GM12878 (cell line): ENCODE data around the gene PRPSAP1. TPM values are rescaled to one million over a fixed set of nuclear protein-coding genes. Genes with fewer than 3 reads are reported as not detected.

ENCODE experiments used
- ATF7 ChIP-seq: fragments of 450-650 bp; IDR thresholded peaks from 2 replicates; pipeline ENCODE4 v1.6.1; 2016; ENCODE audit warnings: low read depth, mild to moderate bottlenecking
- CHD2 ChIP-seq: IDR thresholded peaks from 2 replicates; pipeline ENCODE4 v1.6.1; 2011; ENCODE audit warnings: low read depth, low read length, improper control_type of control experiment, borderline replicate concordance
- CREB1 ChIP-seq: IDR thresholded peaks from 2 replicates; pipeline ENCODE4 v1.6.1; 2012; ENCODE audit warnings: low read depth, mild to moderate bottlenecking, inconsistent platforms
- EP300 ChIP-seq, 2 experiments: fragments of 150-350 bp in 1 of 2; IDR thresholded peaks; 2 replicates each; pipeline ENCODE4 v1.6.1; 2011 to 2012; ENCODE audit warnings: low read depth in 2 of 2, low read length in 2 of 2, borderline replicate concordance in 1 of 2, improper control_type of control experiment in 1 of 2, inconsistent platforms in 1 of 2; ENCODE audit not compliant: control insufficient read depth in 1 of 2
- FOS ChIP-seq: IDR thresholded peaks from 3 replicates; pipeline ENCODE4 v1.6.1; 2011; ENCODE audit warnings: borderline replicate concordance; ENCODE audit not compliant: insufficient read length; ENCODE audit errors: extremely low read depth
- HDAC2 ChIP-seq: fragments of 200-600 bp; sonication (generic); IDR thresholded peaks from 2 replicates; pipeline ENCODE4 v1.6.1; 2017
- HDAC6 ChIP-seq: fragments of 200-600 bp; sonication (generic); IDR thresholded peaks from one replicate; pipeline ENCODE4 v1.8.0; 2017; ENCODE audit warnings: antibody characterized with exemption; ENCODE audit not compliant: unreplicated experiment
- HDGF ChIP-seq: fragments of 450-650 bp; IDR thresholded peaks from 2 replicates; pipeline ENCODE4 v1.6.1; 2016; ENCODE audit warnings: antibody characterized with exemption
- IKZF2 ChIP-seq, 2 experiments: fragments of 450-650 bp; IDR thresholded peaks; 2 replicates each; pipeline ENCODE4 v1.6.1; 2017; ENCODE audit warnings: mild to moderate bottlenecking in 2 of 2, moderate library complexity in 2 of 2
- NR2C1 ChIP-seq: fragments of 450-650 bp; IDR thresholded peaks from 2 replicates; pipeline ENCODE4 v1.6.1; 2017; ENCODE audit warnings: antibody characterized with exemption, mild to moderate bottlenecking, moderate library complexity
- RBBP5 ChIP-seq: fragments of 200-600 bp; sonication (generic); conservative IDR thresholded peaks from 2 replicates; pipeline ENCODE4 v1.6.1; 2016
- RELA ChIP-seq: fragments of 450-650 bp; IDR thresholded peaks from 2 replicates; pipeline ENCODE4 v1.8.0; 2014; ENCODE audit warnings: borderline replicate concordance; ENCODE audit not compliant: partially characterized antibody
- SIN3A ChIP-seq: IDR thresholded peaks from 2 replicates; pipeline ENCODE4 v1.6.1; 2012; ENCODE audit warnings: low read depth, low read length, improper control_type of control experiment
- SMAD5 ChIP-seq: IDR thresholded peaks from 2 replicates; pipeline ENCODE4 v1.6.1; 2016; ENCODE audit warnings: antibody characterized with exemption, low read depth
- STAT1 ChIP-seq: fragments of 450-650 bp; conservative IDR thresholded peaks from 2 replicates; pipeline ENCODE4 v1.6.1; 2014; ENCODE audit warnings: antibody characterized with exemption, mild to moderate bottlenecking
- TBL1XR1 ChIP-seq: IDR thresholded peaks from 2 replicates; pipeline ENCODE4 v1.6.1; 2012; ENCODE audit warnings: low read depth, low read length, improper control_type of control experiment
- TCF7 ChIP-seq: IDR thresholded peaks from 2 replicates; pipeline ENCODE4 v1.6.1; 2014; ENCODE audit warnings: antibody characterized with exemption, borderline replicate concordance
- ZNF24 ChIP-seq: fragments of 450-650 bp; IDR thresholded peaks from 2 replicates; pipeline ENCODE4 v1.6.1; 2017; ENCODE audit warnings: antibody characterized with exemption, mild to moderate bottlenecking
- polyA plus RNA-seq, 11 experiments: library from polyadenylated mRNA; depleted of rRNA in 4 of 11; unstranded in 6 of 11; stranded (reverse) in 5 of 11; fragments of >200 nt; fragmentation: Nextera tagmentation in 4 of 11; fragmentation: Illumina TruSeq in 1 of 11; extraction: Ambion mirVana in 4 of 11; extraction: Trizol in 1 of 11; gene quantifications; 1 replicate in 1 of 11; 2 replicates in 10 of 11; pipeline versions ENCODE4 v1.2.1 to v1.2.3, GENCODE V29; 2011 to 2016; ENCODE audit warnings: inconsistent platforms in 2 of 11, missing spikeins in 2 of 11, low read depth in 1 of 11
- total RNA-seq, 4 experiments: library from RNA; depleted of rRNA in 3 of 4; stranded (reverse); fragments of >200 nt in 3 of 4; fragmentation: Illumina TruSeq in 1 of 4; extraction: Trizol in 1 of 4; gene quantifications; 2 replicates each; pipeline versions ENCODE4 v1.2.1 to v1.2.3, GENCODE V29; 2013 to 2021
- TF ChIP-seq, protein P1 (sequence below): fragments of 450-650 bp; IDR thresholded peaks from 2 replicates; pipeline ENCODE4 v1.6.1; 2017; ENCODE audit warnings: low read depth, mild to moderate bottlenecking, moderate library complexity
- TF ChIP-seq, protein P2 (sequence below): IDR thresholded peaks from 2 replicates; pipeline ENCODE4 v1.6.1; 2011; ENCODE audit warnings: borderline replicate concordance, low read depth, mild to moderate bottlenecking, moderate library complexity, low read length; ENCODE audit not compliant: insufficient read depth, poor library complexity, severe bottlenecking
- TF ChIP-seq, protein P3 (sequence below): fragments of 450-650 bp; IDR thresholded peaks from 2 replicates; pipeline ENCODE4 v1.6.1; 2017; ENCODE audit warnings: mild to moderate bottlenecking, moderate library complexity

Gene PRPSAP1
- total and polyA plus RNA-seq, 10 of the 15 experiments (the other 5 are each of a cell fraction or from before 2014, with no cell fraction given), result 15.8 to 84.2 (median 44.2) TPM

DNA sequence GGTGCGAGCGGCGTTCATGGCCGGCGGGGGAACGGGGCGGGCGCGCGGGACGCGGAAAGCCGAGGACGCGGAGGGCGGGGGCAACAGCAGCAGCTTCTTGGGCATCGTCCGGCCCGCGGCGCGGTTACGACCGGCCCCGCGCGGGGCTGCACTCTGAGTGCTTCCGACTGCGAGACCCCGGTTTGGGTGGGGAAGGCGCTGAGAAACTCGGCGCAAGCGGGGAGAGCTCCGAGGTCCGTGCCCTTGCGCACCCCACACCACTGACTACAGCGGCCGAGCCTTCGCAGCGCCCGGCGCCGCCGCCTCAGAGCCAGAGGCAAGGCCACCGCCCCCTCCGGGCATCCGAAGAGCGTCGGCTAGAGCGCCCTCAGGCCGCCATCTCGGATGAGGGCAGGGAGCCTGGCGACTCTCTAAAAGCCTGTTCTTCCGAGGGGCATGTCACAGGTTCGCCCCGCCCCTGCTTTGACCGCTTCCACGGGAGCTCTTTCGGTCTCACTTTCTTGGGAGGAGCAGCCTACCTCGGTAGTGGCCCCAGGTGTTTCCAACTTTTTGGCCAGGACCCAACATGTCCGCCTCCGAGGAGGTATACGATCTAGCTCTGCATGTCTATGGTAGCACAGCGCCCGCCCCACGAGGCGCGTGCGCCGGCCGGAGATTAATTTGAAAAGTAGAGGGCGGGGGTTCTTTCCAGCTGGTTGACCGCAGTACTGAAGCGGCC lies at the start of gene PRPSAP1 (continued):
- TF ChIP-seq, protein P1, sequence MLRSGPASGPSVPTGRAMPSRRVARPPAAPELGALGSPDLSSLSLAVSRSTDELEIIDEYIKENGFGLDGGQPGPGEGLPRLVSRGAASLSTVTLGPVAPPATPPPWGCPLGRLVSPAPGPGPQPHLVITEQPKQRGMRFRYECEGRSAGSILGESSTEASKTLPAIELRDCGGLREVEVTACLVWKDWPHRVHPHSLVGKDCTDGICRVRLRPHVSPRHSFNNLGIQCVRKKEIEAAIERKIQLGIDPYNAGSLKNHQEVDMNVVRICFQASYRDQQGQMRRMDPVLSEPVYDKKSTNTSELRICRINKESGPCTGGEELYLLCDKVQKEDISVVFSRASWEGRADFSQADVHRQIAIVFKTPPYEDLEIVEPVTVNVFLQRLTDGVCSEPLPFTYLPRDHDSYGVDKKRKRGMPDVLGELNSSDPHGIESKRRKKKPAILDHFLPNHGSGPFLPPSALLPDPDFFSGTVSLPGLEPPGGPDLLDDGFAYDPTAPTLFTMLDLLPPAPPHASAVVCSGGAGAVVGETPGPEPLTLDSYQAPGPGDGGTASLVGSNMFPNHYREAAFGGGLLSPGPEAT, result peak; percentile 96
- 0 out of 2 replicates have a peak, but pooled peaks have one; percentile 20 for TF ChIP-seq HDGF
- TF ChIP-seq EP300 (IDR thresholded peaks at IDR 0.05; ENCODE audit: borderline replicate concordance in 1 of 2, control insufficient read depth in 1 of 2, low read depth in 2 of 2, low read length in 2 of 2), result 0 out of 4 replicates have a peak, but pooled peaks of 1 of the 2 experiments have one; percentile 13
- TF ChIP-seq, protein P2, sequence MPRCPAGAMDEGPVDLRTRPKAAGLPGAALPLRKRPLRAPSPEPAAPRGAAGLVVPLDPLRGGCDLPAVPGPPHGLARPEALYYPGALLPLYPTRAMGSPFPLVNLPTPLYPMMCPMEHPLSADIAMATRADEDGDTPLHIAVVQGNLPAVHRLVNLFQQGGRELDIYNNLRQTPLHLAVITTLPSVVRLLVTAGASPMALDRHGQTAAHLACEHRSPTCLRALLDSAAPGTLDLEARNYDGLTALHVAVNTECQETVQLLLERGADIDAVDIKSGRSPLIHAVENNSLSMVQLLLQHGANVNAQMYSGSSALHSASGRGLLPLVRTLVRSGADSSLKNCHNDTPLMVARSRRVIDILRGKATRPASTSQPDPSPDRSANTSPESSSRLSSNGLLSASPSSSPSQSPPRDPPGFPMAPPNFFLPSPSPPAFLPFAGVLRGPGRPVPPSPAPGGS, result peak; percentile 24
- 0 out of 2 replicates have a peak, but pooled peaks have one; percentile 67 for TF ChIP-seq CREB1
- TF ChIP-seq, protein P3, sequence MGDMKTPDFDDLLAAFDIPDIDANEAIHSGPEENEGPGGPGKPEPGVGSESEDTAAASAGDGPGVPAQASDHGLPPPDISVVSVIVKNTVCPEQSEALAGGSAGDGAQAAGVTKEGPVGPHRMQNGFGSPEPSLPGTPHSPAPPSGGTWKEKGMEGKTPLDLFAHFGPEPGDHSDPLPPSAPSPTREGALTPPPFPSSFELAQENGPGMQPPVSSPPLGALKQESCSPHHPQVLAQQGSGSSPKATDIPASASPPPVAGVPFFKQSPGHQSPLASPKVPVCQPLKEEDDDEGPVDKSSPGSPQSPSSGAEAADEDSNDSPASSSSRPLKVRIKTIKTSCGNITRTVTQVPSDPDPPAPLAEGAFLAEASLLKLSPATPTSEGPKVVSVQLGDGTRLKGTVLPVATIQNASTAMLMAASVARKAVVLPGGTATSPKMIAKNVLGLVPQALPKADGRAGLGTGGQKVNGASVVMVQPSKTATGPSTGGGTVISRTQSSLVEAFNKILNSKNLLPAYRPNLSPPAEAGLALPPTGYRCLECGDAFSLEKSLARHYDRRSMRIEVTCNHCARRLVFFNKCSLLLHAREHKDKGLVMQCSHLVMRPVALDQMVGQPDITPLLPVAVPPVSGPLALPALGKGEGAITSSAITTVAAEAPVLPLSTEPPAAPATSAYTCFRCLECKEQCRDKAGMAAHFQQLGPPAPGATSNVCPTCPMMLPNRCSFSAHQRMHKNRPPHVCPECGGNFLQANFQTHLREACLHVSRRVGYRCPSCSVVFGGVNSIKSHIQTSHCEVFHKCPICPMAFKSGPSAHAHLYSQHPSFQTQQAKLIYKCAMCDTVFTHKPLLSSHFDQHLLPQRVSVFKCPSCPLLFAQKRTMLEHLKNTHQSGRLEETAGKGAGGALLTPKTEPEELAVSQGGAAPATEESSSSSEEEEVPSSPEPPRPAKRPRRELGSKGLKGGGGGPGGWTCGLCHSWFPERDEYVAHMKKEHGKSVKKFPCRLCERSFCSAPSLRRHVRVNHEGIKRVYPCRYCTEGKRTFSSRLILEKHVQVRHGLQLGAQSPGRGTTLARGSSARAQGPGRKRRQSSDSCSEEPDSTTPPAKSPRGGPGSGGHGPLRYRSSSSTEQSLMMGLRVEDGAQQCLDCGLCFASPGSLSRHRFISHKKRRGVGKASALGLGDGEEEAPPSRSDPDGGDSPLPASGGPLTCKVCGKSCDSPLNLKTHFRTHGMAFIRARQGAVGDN, result peak; percentile 63; the same call in 1 of the 2 replicates
- TF ChIP-seq FOS, result no peak
- no peak for TF ChIP-seq HDAC6
- TF ChIP-seq TCF7, result no peak
- TF ChIP-seq RELA, result peak; percentile 85
- 0 out of 2 replicates have a peak, but pooled peaks have one; percentile 70 for TF ChIP-seq SMAD5
- peak in 1 of 2 experiments; percentile 32; a peak in 1 of 4 replicates for TF ChIP-seq IKZF2 (IDR thresholded peaks at IDR 0.05)
- TF ChIP-seq ZNF24, result peak; percentile 84
- peak; percentile 53; the same call in 1 of the 2 replicates for TF ChIP-seq CHD2
- peak; percentile 76; the same call in 1 of the 2 replicates for TF ChIP-seq SIN3A
- no peak for TF ChIP-seq RBBP5
- TF ChIP-seq ATF7, result peak; percentile 69
- peak; percentile 94 for TF ChIP-seq NR2C1
- TF ChIP-seq HDAC2, result no peak
- peak; percentile 99 for TF ChIP-seq STAT1
- TF ChIP-seq TBL1XR1, result 0 out of 2 replicates have a peak, but pooled peaks have one; percentile 58
